ENCODE results near the gene FRMD6.
"Not testable (repeated sequence)": the region's sequence is repeated elsewhere in the genome, so short reads cannot be mapped to it uniquely, and the experiment has no call there.

The FRMD6 gene

GRCh38 chr14:51630987-51631386 lies 20.7 kb upstream of the FRMD6 start:
- DNase-seq (ENCODE audit: low spot score), result no peak

- DNase-seq (ENCODE audit: low spot score), result not testable (repeated sequence)
Observed at GRCh38 chr14:51633298-51633697, 18.4 kb upstream of the FRMD6 start.

GRCh38 chr14:51636109-51636508 lies 15.6 kb upstream of the FRMD6 start:
- DNase-seq (ENCODE audit: low spot score), result no peak

GRCh38 chr14:51638071-51638944 lies 13.4 kb upstream of the FRMD6 start:
- no peak for DNase-seq (ENCODE audit: low spot score)

GRCh38 chr14:51639668-51640316 lies 11.9 kb upstream of the FRMD6 start:
- DNase-seq (ENCODE audit: low spot score), result no peak

- DNase-seq (ENCODE audit: low spot score), result no peak
Observed at GRCh38 chr14:51643140-51643539, 8.6 kb upstream of the FRMD6 start.

- no peak for DNase-seq (ENCODE audit: low spot score)
Observed at GRCh38 chr14:51644217-51644933, 7.3 kb upstream of the FRMD6 start.

- no peak for DNase-seq (ENCODE audit: low spot score)
Observed at GRCh38 chr14:51648296-51648695, 3.4 kb upstream of the FRMD6 start.

GRCh38 chr14:51650716-51651387 lies 858 bp upstream of the FRMD6 start:
- peak; percentile 13 for DNase-seq (ENCODE audit: low spot score)

- DNase-seq (ENCODE audit: low spot score), result no peak
Observed at GRCh38 chr14:51652168-51653078, 713 bp downstream of the FRMD6 start.

- DNase-seq (ENCODE audit: low spot score), result no peak
Observed at GRCh38 chr14:51653079-51653774, 1.5 kb downstream of the FRMD6 start.

GRCh38 chr14:51653775-51654532 lies 2.2 kb downstream of the FRMD6 start:
- DNase-seq (ENCODE audit: low spot score), result no peak

GRCh38 chr14:51654533-51654845 lies 2.8 kb downstream of the FRMD6 start:
- no peak for DNase-seq (ENCODE audit: low spot score)

- no peak for DNase-seq (ENCODE audit: low spot score)
Observed at GRCh38 chr14:51657762-51658161, 6.1 kb downstream of the FRMD6 start.

GRCh38 chr14:51658441-51659173 lies 6.9 kb downstream of the FRMD6 start:
- no peak for DNase-seq (ENCODE audit: low spot score)

GRCh38 chr14:51660741-51661140 lies 9.0 kb downstream of the FRMD6 start:
- no peak for DNase-seq (ENCODE audit: low spot score)

GRCh38 chr14:51661504-51661903 lies 9.8 kb downstream of the FRMD6 start:
- no peak for DNase-seq (ENCODE audit: low spot score)

GRCh38 chr14:51663783-51664326 lies 12.1 kb downstream of the FRMD6 start:
- DNase-seq (ENCODE audit: low spot score), result no peak

- no peak for DNase-seq (ENCODE audit: low spot score)
Observed at GRCh38 chr14:51666070-51666469, 14.4 kb downstream of the FRMD6 start.

Measured in putamen (tissue), 1 donor.